ENCODE data around the gene NPEPL1.

Gene NPEPL1

DNA sequence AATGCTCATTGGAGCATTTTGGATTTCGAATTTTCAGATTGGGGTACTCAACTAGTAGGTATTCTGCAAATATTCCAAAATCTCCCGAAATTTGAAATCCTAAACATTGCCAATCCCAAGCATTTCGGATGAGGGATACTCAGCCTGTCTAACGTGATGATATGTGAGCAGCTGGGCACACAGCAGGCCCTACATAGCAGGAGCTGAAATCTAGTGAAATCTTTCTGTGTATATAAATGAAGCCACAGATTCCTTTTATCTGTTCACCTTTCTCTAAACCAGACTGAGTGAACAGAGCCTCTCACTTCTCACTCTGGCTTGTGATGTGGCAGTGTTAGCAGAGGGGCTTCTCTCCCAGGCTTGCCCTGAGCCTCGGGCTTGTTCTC lies 23.7 kb upstream of the NPEPL1 start:
- TF ChIP-seq YY1 (IDR thresholded peaks at IDR 0.05; ENCODE audit: insufficient read depth, insufficient read length) (no peak), SUZ12 (IDR thresholded peaks at IDR 0.05; ENCODE audit: extremely low read depth, insufficient read depth, insufficient read length) (no peak), ZNF274 (IDR thresholded peaks at IDR 0.05; ENCODE audit: low read depth, low read length) (no peak)
- no peak overlapping the region for H3K4me3 ChIP-seq (ENCODE audit: insufficient read length, low read depth)
- no peaks in the 10 kb centered on the region for H3K27me3 ChIP-seq (ENCODE audit: insufficient read depth, insufficient read length)
- H3K36me3 ChIP-seq (ENCODE audit: insufficient read depth, insufficient read length, low read length) = peaks cover 70% of the 10 kb centered on the region
- DNase-seq (ENCODE audit: low read depth, low spot score) = no peak
- no peaks in the 10 kb centered on the region for H3K9me3 ChIP-seq (ENCODE audit: insufficient read depth, low read length)
- H3K4me1 ChIP-seq (ENCODE audit: insufficient read depth, insufficient read length) = peaks cover 10% of the 10 kb centered on the region
- peak overlapping the region; percentile 80 for H3K9ac ChIP-seq (ENCODE audit: insufficient read length, low read depth)

DNA sequence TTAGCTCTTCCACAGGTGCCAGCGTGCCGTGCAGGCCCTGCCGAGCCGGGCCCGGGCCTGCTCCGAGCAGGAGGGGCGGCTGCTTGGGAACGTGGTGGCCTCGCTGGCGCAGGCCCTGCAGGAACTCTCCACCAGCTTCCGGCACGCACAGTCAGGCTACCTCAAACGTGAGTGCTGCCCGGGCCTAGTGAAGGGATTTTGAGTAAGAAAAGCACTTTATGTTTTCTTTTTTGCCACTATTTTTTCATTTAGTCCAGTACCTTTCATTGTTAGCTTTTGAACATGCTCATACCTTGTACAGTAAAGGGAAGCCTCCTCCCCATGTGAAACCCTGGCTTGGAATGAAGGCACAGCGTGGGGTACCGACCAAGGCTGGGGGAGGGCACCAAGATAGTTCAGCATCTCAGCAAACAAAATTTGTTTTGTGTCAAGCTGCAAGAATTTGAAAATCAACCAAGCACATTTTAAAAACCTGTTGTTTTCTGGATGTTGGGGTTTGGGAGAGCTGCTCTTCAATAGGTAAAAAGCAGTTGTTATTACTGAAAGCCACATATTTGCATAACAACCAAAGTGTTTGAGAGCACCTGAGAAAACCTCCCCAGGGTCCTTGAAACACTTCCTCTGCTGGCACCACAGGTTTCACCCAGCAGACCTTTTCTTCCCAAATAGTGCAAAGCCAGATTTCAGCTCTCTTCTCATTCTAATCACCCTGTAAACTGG lies 23.2 kb upstream of the NPEPL1 start:
- H3K9ac ChIP-seq (ENCODE audit: insufficient read length, low read depth) = peak overlapping the region; percentile 80
- H3K9me3 ChIP-seq (ENCODE audit: insufficient read depth, low read length) = no peaks in the 10 kb centered on the region
- H3K27me3 ChIP-seq (ENCODE audit: insufficient read depth, insufficient read length) = no peaks in the 10 kb centered on the region
- no peak for TF ChIP-seq SUZ12 (IDR thresholded peaks at IDR 0.05; ENCODE audit: extremely low read depth, insufficient read depth, insufficient read length)
- no peak for TF ChIP-seq YY1 (IDR thresholded peaks at IDR 0.05; ENCODE audit: insufficient read depth, insufficient read length)
- TF ChIP-seq ZNF274 (IDR thresholded peaks at IDR 0.05; ENCODE audit: low read depth, low read length) = no peak
- no peak overlapping the region for H3K4me3 ChIP-seq (ENCODE audit: insufficient read length, low read depth)
- peaks cover 71% of the 10 kb centered on the region for H3K36me3 ChIP-seq (ENCODE audit: insufficient read depth, insufficient read length, low read length)
- DNase-seq (ENCODE audit: low read depth, low spot score) = peak; percentile 92
- H3K4me1 ChIP-seq (ENCODE audit: insufficient read depth, insufficient read length) = peaks cover 10% of the 10 kb centered on the region

DNA sequence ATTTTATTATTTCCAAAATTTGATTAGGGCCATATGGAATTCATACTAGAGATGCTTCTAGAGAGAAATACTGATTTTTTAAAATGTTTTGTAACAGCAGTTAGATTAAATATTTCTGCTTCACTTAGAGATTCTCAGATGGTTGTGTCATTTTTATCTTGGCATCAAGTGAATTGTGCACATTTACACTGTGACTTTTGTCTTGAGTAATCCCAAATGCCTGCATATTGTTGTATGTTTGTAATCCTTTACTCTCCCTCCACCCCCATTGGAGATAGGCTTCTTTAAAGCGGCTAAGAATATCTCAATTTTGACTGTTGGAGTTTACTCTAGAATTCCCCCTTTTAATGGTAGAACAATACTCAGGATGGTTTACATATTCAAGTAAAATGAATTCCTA lies 22.5 kb upstream of the NPEPL1 start:
- Histone ChIP-seq H3K4me1 (ENCODE audit: insufficient read depth, insufficient read length) (peaks cover 12% of the 10 kb centered on the region), H3K27me3 (ENCODE audit: insufficient read depth, insufficient read length) (no peaks in the 10 kb centered on the region), H3K9me3 (ENCODE audit: insufficient read depth, low read length) (no peaks in the 10 kb centered on the region), H3K4me3 (ENCODE audit: insufficient read length, low read depth) (no peak overlapping the region), H3K9ac (ENCODE audit: insufficient read length, low read depth) (no peak overlapping the region), H3K36me3 (ENCODE audit: insufficient read depth, insufficient read length, low read length) (peaks cover 72% of the 10 kb centered on the region)
- no peak for DNase-seq (ENCODE audit: low read depth, low spot score)
- TF ChIP-seq YY1 (IDR thresholded peaks at IDR 0.05; ENCODE audit: insufficient read depth, insufficient read length) (no peak), ZNF274 (IDR thresholded peaks at IDR 0.05; ENCODE audit: low read depth, low read length) (no peak), SUZ12 (IDR thresholded peaks at IDR 0.05; ENCODE audit: extremely low read depth, insufficient read depth, insufficient read length) (no peak)

DNA sequence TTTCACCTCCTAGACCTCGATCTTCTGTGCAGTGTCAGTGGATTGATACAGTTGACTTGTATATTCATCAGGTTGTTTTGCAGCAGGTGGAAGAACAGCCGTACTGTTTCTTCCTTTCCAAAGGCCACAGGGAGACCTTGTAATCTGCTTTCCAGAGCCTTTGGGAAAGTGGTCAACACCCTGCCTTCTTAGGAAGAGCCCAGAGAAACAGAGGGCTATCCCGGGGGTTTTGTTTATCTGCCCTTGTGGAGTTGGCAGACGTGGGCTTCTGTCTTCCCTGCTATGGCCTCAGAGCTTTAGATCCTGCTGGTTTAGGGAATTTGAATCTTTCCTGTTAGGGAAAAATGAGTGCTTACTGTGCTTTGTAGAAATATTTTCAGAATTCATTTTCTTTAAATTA lies 21.9 kb upstream of the NPEPL1 start:
- Histone ChIP-seq H3K27me3 (ENCODE audit: insufficient read depth, insufficient read length) (no peaks in the 10 kb centered on the region), H3K9me3 (ENCODE audit: insufficient read depth, low read length) (no peaks in the 10 kb centered on the region), H3K4me3 (ENCODE audit: insufficient read length, low read depth) (no peak overlapping the region), H3K9ac (ENCODE audit: insufficient read length, low read depth) (no peak overlapping the region), H3K4me1 (ENCODE audit: insufficient read depth, insufficient read length) (peaks cover 13% of the 10 kb centered on the region), H3K36me3 (ENCODE audit: insufficient read depth, insufficient read length, low read length) (peaks cover 73% of the 10 kb centered on the region)
- TF ChIP-seq SUZ12 (IDR thresholded peaks at IDR 0.05; ENCODE audit: extremely low read depth, insufficient read depth, insufficient read length) = no peak
- no peak for TF ChIP-seq YY1 (IDR thresholded peaks at IDR 0.05; ENCODE audit: insufficient read depth, insufficient read length)
- TF ChIP-seq ZNF274 (IDR thresholded peaks at IDR 0.05; ENCODE audit: low read depth, low read length) = no peak
- no peak for DNase-seq (ENCODE audit: low read depth, low spot score)

DNA sequence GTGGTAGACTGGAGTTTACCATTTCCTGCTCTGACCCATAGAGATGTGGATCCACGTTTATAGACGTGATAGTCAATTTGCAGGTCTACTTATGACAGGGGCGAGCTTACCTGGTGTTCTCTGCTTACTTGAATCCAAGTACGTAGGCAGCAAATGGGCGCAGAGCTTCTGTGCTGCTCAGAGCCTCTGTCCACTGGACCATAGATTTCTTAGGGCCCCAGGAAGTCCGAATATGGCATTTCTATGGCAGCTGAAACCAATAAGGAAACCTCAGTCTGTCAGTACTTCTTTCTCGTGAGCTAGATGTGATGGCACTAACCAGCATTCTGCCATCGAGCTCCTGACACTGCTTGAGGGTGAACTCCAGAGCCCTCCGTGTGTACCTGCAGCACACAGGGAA lies 19.5 kb upstream of the NPEPL1 start:
- Histone ChIP-seq H3K36me3 (ENCODE audit: insufficient read depth, insufficient read length, low read length) (peaks cover 78% of the 10 kb centered on the region), H3K4me3 (ENCODE audit: insufficient read length, low read depth) (no peak overlapping the region), H3K9ac (ENCODE audit: insufficient read length, low read depth) (no peak overlapping the region), H3K9me3 (ENCODE audit: insufficient read depth, low read length) (no peaks in the 10 kb centered on the region), H3K27me3 (ENCODE audit: insufficient read depth, insufficient read length) (no peaks in the 10 kb centered on the region), H3K4me1 (ENCODE audit: insufficient read depth, insufficient read length) (peaks cover 9% of the 10 kb centered on the region)
- TF ChIP-seq SUZ12 (IDR thresholded peaks at IDR 0.05; ENCODE audit: extremely low read depth, insufficient read depth, insufficient read length) = no peak
- TF ChIP-seq YY1 (IDR thresholded peaks at IDR 0.05; ENCODE audit: insufficient read depth, insufficient read length) = no peak
- no peak for TF ChIP-seq ZNF274 (IDR thresholded peaks at IDR 0.05; ENCODE audit: low read depth, low read length)
- DNase-seq (ENCODE audit: low read depth, low spot score) = no peak

DNA sequence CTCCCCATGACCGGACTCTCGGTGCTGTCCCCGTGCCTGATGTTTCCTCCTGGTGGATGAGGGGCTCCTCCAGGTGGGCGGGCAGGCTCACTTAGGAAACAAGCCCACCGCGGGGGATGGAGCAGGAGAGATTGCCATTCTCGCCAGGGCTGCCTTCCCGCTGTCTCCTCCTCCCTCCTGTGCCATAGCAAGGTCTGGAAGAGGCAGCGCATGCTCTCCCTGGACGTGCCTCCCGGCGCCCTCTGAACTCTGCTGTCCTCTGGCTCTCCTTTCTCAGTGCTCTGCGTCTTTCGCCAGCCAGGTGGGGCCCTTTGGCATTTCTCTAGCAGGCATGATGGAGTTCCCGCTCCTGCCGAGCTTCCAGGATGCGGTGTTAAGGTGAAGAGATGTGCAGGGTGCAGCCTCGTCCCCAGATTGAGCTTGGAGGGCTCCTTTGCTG lies 17.4 kb upstream of the NPEPL1 start:
- no peaks in the 10 kb centered on the region for H3K27me3 ChIP-seq (ENCODE audit: insufficient read depth, insufficient read length)
- TF ChIP-seq YY1 (IDR thresholded peaks at IDR 0.05; ENCODE audit: insufficient read depth, insufficient read length) = no peak
- no peak for TF ChIP-seq ZNF274 (IDR thresholded peaks at IDR 0.05; ENCODE audit: low read depth, low read length)
- TF ChIP-seq SUZ12 (IDR thresholded peaks at IDR 0.05; ENCODE audit: extremely low read depth, insufficient read depth, insufficient read length) = no peak
- H3K4me1 ChIP-seq (ENCODE audit: insufficient read depth, insufficient read length) = peaks cover 9% of the 10 kb centered on the region
- H3K9me3 ChIP-seq (ENCODE audit: insufficient read depth, low read length) = no peaks in the 10 kb centered on the region
- no peak for DNase-seq (ENCODE audit: low read depth, low spot score)
- H3K4me3 ChIP-seq (ENCODE audit: insufficient read length, low read depth) = no peak overlapping the region
- H3K36me3 ChIP-seq (ENCODE audit: insufficient read depth, insufficient read length, low read length) = peaks cover 91% of the 10 kb centered on the region
- H3K9ac ChIP-seq (ENCODE audit: insufficient read length, low read depth) = peak overlapping the region; percentile 12

DNA sequence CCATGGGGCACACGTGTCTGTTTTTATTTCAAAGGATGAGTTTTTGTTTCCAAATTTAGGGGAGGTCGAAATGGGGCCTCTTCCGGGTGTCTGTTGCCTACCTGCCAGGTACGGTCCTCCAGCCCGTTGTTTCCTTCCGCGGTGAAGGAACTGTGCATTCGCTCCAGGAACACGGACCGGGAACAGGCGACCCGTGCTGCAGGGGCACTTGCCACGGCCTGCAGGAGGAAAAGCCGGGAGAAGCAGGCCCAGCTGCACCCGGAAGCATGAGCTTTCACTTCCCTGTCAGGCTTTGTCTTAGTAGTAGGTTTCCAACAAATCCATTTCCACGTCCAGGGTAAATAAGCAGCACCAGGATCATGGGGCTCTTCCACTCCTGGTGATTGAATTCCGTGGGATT lies 17.0 kb upstream of the NPEPL1 start:
- H3K4me3 ChIP-seq (ENCODE audit: insufficient read length, low read depth) = no peak overlapping the region
- H3K4me1 ChIP-seq (ENCODE audit: insufficient read depth, insufficient read length) = peaks cover 6% of the 10 kb centered on the region
- H3K36me3 ChIP-seq (ENCODE audit: insufficient read depth, insufficient read length, low read length) = peaks cover 91% of the 10 kb centered on the region
- TF ChIP-seq ZNF274 (IDR thresholded peaks at IDR 0.05; ENCODE audit: low read depth, low read length) (no peak), YY1 (IDR thresholded peaks at IDR 0.05; ENCODE audit: insufficient read depth, insufficient read length) (no peak), SUZ12 (IDR thresholded peaks at IDR 0.05; ENCODE audit: extremely low read depth, insufficient read depth, insufficient read length) (no peak)
- H3K9me3 ChIP-seq (ENCODE audit: insufficient read depth, low read length) = no peaks in the 10 kb centered on the region
- DNase-seq (ENCODE audit: low read depth, low spot score) = no peak
- no peaks in the 10 kb centered on the region for H3K27me3 ChIP-seq (ENCODE audit: insufficient read depth, insufficient read length)
- H3K9ac ChIP-seq (ENCODE audit: insufficient read length, low read depth) = no peak overlapping the region
